Suprapubic skin (tissue), 4 donors: ENCODE measurements around the gene MAP1LC3B. TPM values are rescaled to one million over a fixed set of nuclear protein-coding genes. Genes with fewer than 3 reads are reported as not detected.

ENCODE experiments used
- DNase-seq, 2 donors: peaks; one replicate each; pipeline ENCODE4 v3.0.0-alpha.2; 2019; ENCODE audit warnings: low spot score in 2 of 2
- H3K27ac ChIP-seq: fragments of 200-600 bp; sonication (generic); one replicate; pipeline ENCODE4 v1.5.1; 2019
- H3K27me3 ChIP-seq: fragments of 200-600 bp; sonication (generic); one replicate; pipeline ENCODE4 v1.5.1; 2019
- H3K36me3 ChIP-seq: fragments of 200-600 bp; sonication (generic); one replicate; pipeline ENCODE4 v1.5.1; 2019
- H3K4me1 ChIP-seq: fragments of 200-600 bp; sonication (generic); one replicate; pipeline ENCODE4 v1.5.1; 2019
- H3K4me3 ChIP-seq: fragments of 200-600 bp; sonication (generic); one replicate; pipeline ENCODE4 v1.5.1; 2019; ENCODE audit warnings: mild to moderate bottlenecking
- H3K9me3 ChIP-seq: fragments of 200-600 bp; sonication (generic); one replicate; pipeline ENCODE4 v1.5.1; 2019
- CTCF ChIP-seq, 2 donors: fragments of 200-600 bp in 1 of 2; fragments of 450-650 bp in 1 of 2; sonication (generic) in 1 of 2; IDR thresholded peaks; one replicate each; pipeline ENCODE4 v1.5.1; 2016 to 2019; ENCODE audit warnings: antibody characterized with exemption in 2 of 2, mild to moderate bottlenecking in 1 of 2, moderate library complexity in 1 of 2
- EP300 ChIP-seq: sonication (generic); formaldehyde crosslinking; IDR thresholded peaks from one replicate; pipeline ENCODE4 v1.6.1; 2017; ENCODE audit warnings: antibody characterized with exemption
- POLR2A ChIP-seq, 2 donors: fragments of 450-650 bp; IDR thresholded peaks; one replicate each; pipeline ENCODE4 v1.6.1; 2017; ENCODE audit warnings: antibody characterized with exemption in 2 of 2, mild to moderate bottlenecking in 2 of 2, moderate library complexity in 2 of 2
- POLR2AphosphoS5 ChIP-seq, 3 donors: sonication (generic); formaldehyde crosslinking; IDR thresholded peaks; one replicate each; pipeline ENCODE4 v1.6.1; 2017; ENCODE audit warnings: antibody characterized with exemption in 3 of 3
- WGBS: methylation state at CpG from one replicate; pipeline ENCODE4 v1.1.5; 2018; 5-methylcytosine and 5-hydroxymethylcytosine counted together
- total RNA-seq, 4 donors: library from RNA; depleted of rRNA; stranded (reverse); fragments of >200 nt; gene quantifications; one replicate each; pipeline ENCODE4 v1.1.0, GENCODE V29; 2016

The MAP1LC3B gene
- total RNA-seq, 4 donors from 2014 or later, result 57.8 to 82.0 (median 71.3) TPM

DNA sequence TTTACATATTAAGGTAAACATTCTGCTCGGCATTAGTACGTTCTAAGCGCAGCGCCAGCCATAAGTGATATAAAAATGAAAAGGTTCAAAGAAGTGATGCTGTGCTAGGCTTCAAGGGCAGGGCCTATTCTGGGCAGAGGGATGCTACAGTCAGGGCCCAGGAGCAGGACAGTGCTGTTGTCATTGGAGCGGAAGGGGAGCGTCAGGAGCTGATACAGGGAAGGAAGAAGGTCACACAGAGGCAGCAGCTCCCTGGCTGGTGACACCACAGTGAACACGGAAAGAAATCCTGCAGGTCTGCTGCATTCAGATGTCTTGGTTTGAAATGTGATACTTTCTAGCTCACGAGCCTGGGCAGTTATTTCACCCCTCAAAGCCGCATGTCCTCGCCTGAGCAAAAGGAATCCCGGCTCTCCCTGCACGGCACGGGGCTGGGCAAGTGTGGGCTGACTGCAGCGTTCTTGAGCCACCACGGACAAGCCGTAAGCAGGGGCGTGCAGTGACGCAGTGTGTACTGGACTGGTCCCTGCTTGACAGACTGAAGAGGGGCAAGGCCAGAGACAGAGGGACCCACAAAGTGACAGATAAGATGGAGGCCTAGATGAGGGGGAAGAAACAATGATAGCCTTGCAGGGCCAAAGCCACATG, 59.6 kb downstream of the MAP1LC3B start:
- DNase-seq, result no peak
- no peaks in the 10 kb centered on the region for H3K4me1 ChIP-seq
- TF ChIP-seq CTCF (IDR thresholded peaks at IDR 0.05) (no peak), POLR2AphosphoS5 (IDR thresholded peaks at IDR 0.05) (no peak), EP300 (no peak), POLR2A (IDR thresholded peaks at IDR 0.05) (no peak)
- H3K27me3 ChIP-seq, result no peaks in the 10 kb centered on the region
- no peaks in the 10 kb centered on the region for H3K9me3 ChIP-seq
- H3K36me3 ChIP-seq, result peaks cover 59% of the 10 kb centered on the region
- WGBS, result 88% methylated on average over 18 of the region's 18 CpGs
- H3K27ac ChIP-seq, result no peak overlapping the region
- no peak overlapping the region for H3K4me3 ChIP-seq

DNA sequence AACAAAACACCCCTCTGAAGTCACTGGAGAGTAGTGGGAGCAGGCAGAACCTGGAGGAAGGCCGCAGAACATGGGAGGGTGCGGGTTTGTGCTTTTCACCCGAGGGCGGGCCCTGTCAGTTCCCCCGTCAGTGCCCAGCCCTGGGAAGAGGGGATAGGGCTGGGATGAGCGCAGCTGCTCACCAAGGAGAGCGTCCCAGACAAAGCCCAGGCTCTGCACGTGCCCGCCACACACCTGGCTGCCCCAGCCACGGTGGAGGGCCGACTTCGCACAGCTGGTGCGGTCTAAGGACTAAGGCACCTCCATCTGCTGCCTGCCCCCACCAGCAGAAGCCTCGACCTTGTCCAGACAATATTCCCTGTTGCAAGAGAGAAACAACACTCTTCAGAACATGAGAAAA, 61.2 kb downstream of the MAP1LC3B start:
- Histone ChIP-seq H3K4me1 (peaks cover 13% of the 10 kb centered on the region), H3K36me3 (peaks cover 48% of the 10 kb centered on the region), H3K9me3 (no peaks in the 10 kb centered on the region), H3K27ac (no peak overlapping the region), H3K4me3 (no peak overlapping the region), H3K27me3 (no peaks in the 10 kb centered on the region)
- DNase-seq, result no peak
- TF ChIP-seq EP300 (no peak), POLR2A (IDR thresholded peaks at IDR 0.05) (no peak), CTCF (IDR thresholded peaks at IDR 0.05) (no peak), POLR2AphosphoS5 (IDR thresholded peaks at IDR 0.05) (no peak)
- 92% methylated on average over 11 of the region's 14 CpGs for WGBS

Other genes with a start within 250 kb of the MAP1LC3B start
- 10 to 100 TPM in 1 of 4 donors, not detected in 3; 17.5 TPM for gene C16orf95, start 74.9 kb upstream of the MAP1LC3B start, total RNA-seq
- 10 to 100 TPM; 39.9 to 89.3 (median 53.6) TPM for gene FBXO31, start 8.6 kb upstream of the MAP1LC3B start, total RNA-seq
- 10 to 100 TPM; 21.8 to 64.0 (median 28.8) TPM for gene ZCCHC14, start 100.7 kb downstream of the MAP1LC3B start, total RNA-seq
- not detected for gene JPH3, start 210.2 kb downstream of the MAP1LC3B start, total RNA-seq